HepG2 (cell line): ENCODE data around the gene SLC17A8. TPM values are rescaled to one million over a fixed set of nuclear protein-coding genes. Genes with fewer than 3 reads are reported as not detected.
A peak's percentile ranks its signal among the peaks of the same experiment; 100 is the strongest.

ENCODE experiments used
- ATAC-seq: fragments of 200-7000 bp; cut with Tn5 transposase; 3 replicates; pipeline ENCODE4 v1.9.1; 2020; ENCODE audit warnings: mild to moderate bottlenecking, moderate library complexity
- BruUV-seq: library from RNA; stranded (reverse); fragments of 400-500 nt; replicated peaks from 2 replicates; lab custom pipeline; 2021; lab: Mats Ljungman, UMichigan
- CTCF ChIA-PET: fragments of 300-600 bp; formaldehyde crosslinking; extraction: SDS; loops from one replicate; lab custom pipeline; 2021; ENCODE audit warnings: low total read pairs, inconsistent platforms, low intra/inter-chr PET ratio; lab: Yijun Ruan, JAX
- POLR2A ChIA-PET: fragments of 350-600 bp; sonication (Branson Sonifier 250); formaldehyde crosslinking; loops from one replicate; lab custom pipeline; 2020; ENCODE audit warnings: antibody characterized with exemption, inconsistent platforms; lab: Yijun Ruan, JAX
- DNase-seq: peaks from one replicate; pipeline ENCODE4 v3.0.0-alpha.2; 2015; ENCODE audit warnings: low spot score
- FAIRE-seq: peaks from 3 replicates; lab custom pipeline; 2011; peaks lifted over from hg19 to GRCh38; lab: Jason Lieb, UNC
- H2AFZ ChIP-seq: one replicate; pipeline ENCODE4 v1.6.1; 2011; ENCODE audit warnings: low read length, inconsistent platforms
- H3K27ac ChIP-seq: fragments of 300-600 bp; 3 replicates; pipeline ENCODE4 v1.8.0; 2011; ENCODE audit warnings: mixed run types, mild to moderate bottlenecking, mixed read lengths, low read length, inconsistent platforms; ENCODE audit not compliant: insufficient read depth; ENCODE audit errors: extremely low read length
- H3K27me3 ChIP-seq, 2 experiments: fragments of 200-600 bp in 1 of 2; 2 replicates in 1 of 2; 3 replicates in 1 of 2; pipeline versions ENCODE4 v1.6.0 to v1.8.0; 2011; ENCODE audit warnings: low read length in 2 of 2, mild to moderate bottlenecking in 2 of 2, moderate library complexity in 2 of 2, inconsistent platforms in 1 of 2; ENCODE audit not compliant: insufficient read depth in 2 of 2, control insufficient read depth in 1 of 2
- H3K36me3 ChIP-seq, 2 experiments: fragments of 200-600 bp in 1 of 2; replicated peaks in 1 of 2; 2 replicates in 1 of 2; 3 replicates in 1 of 2; pipeline versions ENCODE4 v1.5.1 to v1.8.0; 2011; ENCODE audit warnings: low read length in 2 of 2, inconsistent platforms in 1 of 2; ENCODE audit not compliant: insufficient read depth in 2 of 2, control insufficient read depth in 1 of 2
- H3K4me1 ChIP-seq: 2 replicates; pipeline ENCODE4 v1.5.1; 2012; ENCODE audit warnings: low read length, inconsistent platforms; ENCODE audit not compliant: insufficient read depth
- H3K4me2 ChIP-seq: 2 replicates; pipeline ENCODE4 v1.6.0; 2011; ENCODE audit warnings: low read depth, low read length, inconsistent platforms
- H3K4me3 ChIP-seq, 3 experiments: fragments of 200-600 bp in 1 of 3; sonication (generic), shearing (Covaris generic) in 1 of 3; replicated peaks in 1 of 3; 2 replicates each; pipeline ENCODE4 v1.5.1; 2011 to 2016; ENCODE audit warnings: low read length in 3 of 3, inconsistent platforms in 2 of 3, low read depth in 2 of 3, mild to moderate bottlenecking in 2 of 3, control low read depth in 1 of 3, mixed read lengths in 1 of 3; ENCODE audit not compliant: insufficient read depth in 1 of 3
- H3K79me2 ChIP-seq: one replicate; pipeline ENCODE4 v1.6.1; 2011; ENCODE audit warnings: low read length, inconsistent platforms; ENCODE audit not compliant: insufficient read depth
- H3K9ac ChIP-seq: 2 replicates; pipeline ENCODE4 v1.6.0; 2011; ENCODE audit warnings: mild to moderate bottlenecking, low read depth, low read length, inconsistent platforms; ENCODE audit not compliant: insufficient read depth
- H3K9me3 ChIP-seq: 2 replicates; pipeline ENCODE4 v1.5.1; 2012; ENCODE audit warnings: mild to moderate bottlenecking, low read length
- H4K20me1 ChIP-seq: 2 replicates; pipeline ENCODE4 v1.6.0; 2011; ENCODE audit warnings: inconsistent platforms, mild to moderate bottlenecking, low read length, moderate library complexity; ENCODE audit not compliant: insufficient read depth
- CBX2 ChIP-seq, 2 experiments: fragments of 200-600 bp in 1 of 2; sonication (generic); formaldehyde crosslinking in 1 of 2; IDR thresholded peaks; 2 replicates each; pipeline versions ENCODE4 v1.7.0 to v1.8.1; 2018 to 2022; ENCODE audit warnings: low read depth in 2 of 2, low read length in 1 of 2, mild to moderate bottlenecking in 1 of 2, missing genetic modification reagents in 1 of 2
- DNMT1 ChIP-seq: sonication (generic); formaldehyde crosslinking; IDR thresholded peaks from 2 replicates; pipeline ENCODE4 v1.5.1; 2020; ENCODE audit warnings: mild to moderate bottlenecking, missing genetic modification reagents
- GTF3A ChIP-seq: sonication (generic); formaldehyde crosslinking; conservative IDR thresholded peaks from 2 replicates; pipeline ENCODE4 v1.4.0; 2020; ENCODE audit warnings: mild to moderate bottlenecking, missing genetic modification reagents
- MAFK ChIP-seq, 2 experiments: IDR thresholded peaks in 1 of 2; conservative IDR thresholded peaks in 1 of 2; 2 replicates each; pipeline ENCODE4 v1.6.1; 2011; ENCODE audit warnings: improper control_type of control experiment in 2 of 2, low read length in 2 of 2
- MTA1 ChIP-seq: sonication (generic); formaldehyde crosslinking; IDR thresholded peaks from 2 replicates; pipeline ENCODE4 v1.4.0; 2020; ENCODE audit warnings: missing genetic modification reagents, mild to moderate bottlenecking, borderline replicate concordance
- ZNF441 ChIP-seq: sonication (generic); formaldehyde crosslinking; IDR thresholded peaks from 2 replicates; pipeline ENCODE4 v1.7.0; 2021; ENCODE audit warnings: missing genetic modification reagents, borderline replicate concordance
- ZNF672 ChIP-seq: sonication (generic); formaldehyde crosslinking; IDR thresholded peaks from 2 replicates; pipeline ENCODE4 v1.8.1; 2022; ENCODE audit warnings: missing genetic modification reagents
- ZNF800 ChIP-seq: sonication (generic); formaldehyde crosslinking; IDR thresholded peaks from 2 replicates; pipeline ENCODE4 v1.4.0; 2020; ENCODE audit warnings: missing genetic modification reagents
- WGBS: methylation state at CpG from one replicate; pipeline ENCODE4 v1.1.6; 2017; ENCODE audit warnings: low lambda C conversion rate; 5-methylcytosine and 5-hydroxymethylcytosine counted together
- in situ Hi-C: cut with HindIII; loops from 2 replicates; pipeline ENCODE4 v1.10.0; 2017; ENCODE audit warnings: low pct_unique_long_range_greater_than_20kb; ENCODE audit not compliant: extremely low pct_ligation_motif_present
- intact Hi-C: fragments of 100-400 bp; cut with micrococcal nuclease; formaldehyde crosslinking; loops from one replicate; pipeline ENCODE4 v1.10.0; 2022; ENCODE audit not compliant: unreplicated experiment
- polyA plus RNA-seq, 8 experiments: library from polyadenylated mRNA; depleted of rRNA in 3 of 8; stranded (reverse) in 7 of 8; unstranded in 1 of 8; fragments of >200 nt; fragmentation: Illumina TruSeq in 4 of 8; extraction: Trizol in 4 of 8; gene quantifications; 2 replicates each; pipeline versions ENCODE4 v1.2.1 to v1.2.3, GENCODE V29; 2011 to 2016; ENCODE audit warnings: low read depth in 4 of 8, missing spikeins in 1 of 8, mixed read lengths in 1 of 8; ENCODE audit not compliant: insufficient read depth in 1 of 8
- total RNA-seq, 5 experiments: library from RNA; depleted of rRNA; stranded (reverse); fragments of >200 nt; fragmentation: Illumina TruSeq; extraction: Trizol; gene quantifications; 2 replicates each; pipeline ENCODE4 v1.2.3, GENCODE V29; 2016; ENCODE audit warnings: low read depth in 1 of 5
- TF ChIP-seq, protein P1 (sequence below): IDR thresholded peaks from 2 replicates; pipeline ENCODE4 v1.4.0; 2020; ENCODE audit warnings: mild to moderate bottlenecking, missing genetic modification reagents

The SLC17A8 gene
- total and polyA plus RNA-seq, 2 of the 13 experiments (the other 11 are each of a cell fraction or from before 2014, with no cell fraction given), result 0.07 to 0.15 TPM

DNA sequence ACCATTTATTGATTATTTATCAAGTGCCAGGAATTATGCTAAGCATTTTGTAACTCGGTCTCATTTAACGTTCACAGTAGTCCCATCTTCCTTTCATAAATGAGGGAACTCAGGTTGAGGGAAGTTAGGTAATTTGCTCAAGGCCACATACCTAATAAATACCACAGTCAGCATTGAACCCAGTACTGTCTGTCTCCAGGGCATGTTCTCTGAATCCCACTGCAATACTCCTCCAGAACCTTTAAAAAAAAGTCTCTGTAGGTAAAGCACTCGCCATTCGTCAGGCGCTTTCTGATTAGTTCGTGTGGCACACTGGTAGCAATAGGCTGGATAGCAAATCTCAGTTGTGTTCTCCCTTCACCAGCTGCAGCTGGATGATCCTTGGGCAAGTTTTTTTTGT is 14.3 kb downstream of the SLC17A8 start (continued):
- TF ChIP-seq, protein P1, sequence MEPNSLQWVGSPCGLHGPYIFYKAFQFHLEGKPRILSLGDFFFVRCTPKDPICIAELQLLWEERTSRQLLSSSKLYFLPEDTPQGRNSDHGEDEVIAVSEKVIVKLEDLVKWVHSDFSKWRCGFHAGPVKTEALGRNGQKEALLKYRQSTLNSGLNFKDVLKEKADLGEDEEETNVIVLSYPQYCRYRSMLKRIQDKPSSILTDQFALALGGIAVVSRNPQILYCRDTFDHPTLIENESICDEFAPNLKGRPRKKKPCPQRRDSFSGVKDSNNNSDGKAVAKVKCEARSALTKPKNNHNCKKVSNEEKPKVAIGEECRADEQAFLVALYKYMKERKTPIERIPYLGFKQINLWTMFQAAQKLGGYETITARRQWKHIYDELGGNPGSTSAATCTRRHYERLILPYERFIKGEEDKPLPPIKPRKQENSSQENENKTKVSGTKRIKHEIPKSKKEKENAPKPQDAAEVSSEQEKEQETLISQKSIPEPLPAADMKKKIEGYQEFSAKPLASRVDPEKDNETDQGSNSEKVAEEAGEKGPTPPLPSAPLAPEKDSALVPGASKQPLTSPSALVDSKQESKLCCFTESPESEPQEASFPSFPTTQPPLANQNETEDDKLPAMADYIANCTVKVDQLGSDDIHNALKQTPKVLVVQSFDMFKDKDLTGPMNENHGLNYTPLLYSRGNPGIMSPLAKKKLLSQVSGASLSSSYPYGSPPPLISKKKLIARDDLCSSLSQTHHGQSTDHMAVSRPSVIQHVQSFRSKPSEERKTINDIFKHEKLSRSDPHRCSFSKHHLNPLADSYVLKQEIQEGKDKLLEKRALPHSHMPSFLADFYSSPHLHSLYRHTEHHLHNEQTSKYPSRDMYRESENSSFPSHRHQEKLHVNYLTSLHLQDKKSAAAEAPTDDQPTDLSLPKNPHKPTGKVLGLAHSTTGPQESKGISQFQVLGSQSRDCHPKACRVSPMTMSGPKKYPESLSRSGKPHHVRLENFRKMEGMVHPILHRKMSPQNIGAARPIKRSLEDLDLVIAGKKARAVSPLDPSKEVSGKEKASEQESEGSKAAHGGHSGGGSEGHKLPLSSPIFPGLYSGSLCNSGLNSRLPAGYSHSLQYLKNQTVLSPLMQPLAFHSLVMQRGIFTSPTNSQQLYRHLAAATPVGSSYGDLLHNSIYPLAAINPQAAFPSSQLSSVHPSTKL (CRISPR knock-in tag), result peak; percentile 42; the same call in 1 of the 2 replicates
- TF ChIP-seq MTA1 (CRISPR knock-in tag) (no peak), GTF3A (CRISPR knock-in tag) (no peak), CBX2 (IDR thresholded peaks at IDR 0.05; ENCODE audit: low read depth, low read length) (no peak), CBX2 (CRISPR knock-in tag; IDR thresholded peaks at IDR 0.05; ENCODE audit: low read depth) (no peak), MAFK (conservative IDR thresholded peaks at IDR 0.05 in 1 of 2, IDR thresholded peaks at IDR 0.05 in 1 of 2; ENCODE audit: low read length in 2 of 2) (peak; percentile 37 to 47; a peak in 1 of 4 replicates), DNMT1 (CRISPR knock-in tag) (no peak)

- Histone ChIP-seq H4K20me1 (no peaks in the 10 kb centered on the region), H3K9me3 (no peaks in the 10 kb centered on the region), H3K27me3 (no peaks in the 10 kb centered on the region; a peak in 1 of 5 replicates), H3K27ac (no peak overlapping the region), H3K36me3 (no peaks in the 10 kb centered on the region), H3K9ac (no peak overlapping the region), H3K4me2 (no peak overlapping the region), H3K79me2 (no peaks in the 10 kb centered on the region), H3K4me1 (peaks cover 17% of the 10 kb centered on the region), H3K4me3 (no peak overlapping the region), H2AFZ (no peak overlapping the region)
- ChIA-PET POLR2A (no interaction called here), CTCF (no interaction called here)
- BruUV-seq, result no TSS peak
- 0 out of 3 replicates have a peak, but pooled peaks have one; percentile 26 for ATAC-seq
- TF ChIP-seq ZNF441 (CRISPR knock-in tag), result no peak
- no peak for TF ChIP-seq ZNF800 (CRISPR knock-in tag)
- no peak for TF ChIP-seq ZNF672
- in situ Hi-C loops (no loop called here), intact Hi-C loops (no loop called here)
- no peak for FAIRE-seq
- 39% methylated on average over 11 of the region's 11 CpGs for WGBS
- DNase-seq, result no peak
Observed at GRCh38 chr12:100372853-100373640, 16.2 kb downstream of the SLC17A8 start.
